Embryonic facial prominence (tissue), 1 donor: Measurements from ENCODE around the gene PEAK3.

ENCODE experiments used
- DNase-seq: peaks from one replicate; pipeline ENCODE4 v3.0.0-alpha.2; 2016; ENCODE audit errors: extremely low spot score

PEAK3 gene

DNA sequence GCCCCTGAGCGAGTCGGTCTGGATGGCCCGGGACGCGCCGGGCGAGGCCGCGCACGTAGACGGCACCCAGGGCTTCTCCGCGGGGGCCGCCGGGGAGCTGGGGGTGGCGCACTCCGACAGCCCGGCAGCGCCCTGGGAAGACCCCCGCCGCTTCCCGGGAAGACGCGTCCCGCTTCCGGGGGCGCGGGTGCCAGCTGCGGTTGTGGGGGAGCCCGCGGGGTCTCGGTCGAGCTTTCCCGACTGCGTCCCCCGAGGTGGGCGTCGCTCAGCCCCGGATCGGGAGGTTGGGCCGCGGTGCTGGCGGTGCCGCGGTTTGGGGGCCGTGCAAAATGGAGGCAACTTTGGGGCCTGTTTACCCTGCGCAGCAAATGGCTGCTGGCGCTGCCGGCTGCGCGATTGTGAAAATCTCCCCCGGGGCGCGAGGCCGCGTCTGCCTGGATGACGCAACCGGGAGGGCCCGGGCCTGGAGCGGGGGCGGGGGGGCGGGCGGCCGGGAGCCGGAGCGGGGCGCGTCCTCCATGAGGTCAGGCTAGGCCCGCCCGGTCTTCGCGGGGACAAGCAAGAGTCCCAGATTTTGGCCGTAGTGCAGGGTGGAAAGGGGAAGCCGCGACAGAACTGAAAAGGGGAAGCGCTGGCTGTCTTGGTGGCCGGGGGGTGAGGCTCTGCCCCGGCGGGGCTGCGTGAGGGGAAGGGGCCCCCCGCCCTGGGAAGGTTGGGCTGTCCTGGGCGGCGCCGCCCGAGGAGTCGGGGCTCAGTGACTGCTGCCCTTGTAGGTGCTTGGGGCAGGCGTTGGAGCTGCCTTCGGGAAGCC lies 11.3 kb downstream of the PEAK3 start:
- no peak for DNase-seq

DNA sequence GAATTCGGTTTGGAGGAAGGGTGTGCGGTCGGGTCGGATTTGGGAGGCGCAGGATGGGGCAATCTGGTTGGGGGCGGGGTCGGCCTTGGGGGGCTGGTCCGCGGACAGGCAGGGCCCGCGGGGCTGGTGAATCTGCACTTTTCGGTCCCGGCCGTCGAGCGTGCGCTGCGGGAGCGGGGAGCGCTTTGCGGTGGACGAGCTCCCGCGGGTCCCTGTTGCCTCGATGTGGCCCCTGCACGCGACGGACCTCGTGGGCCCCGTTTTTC lies 11.9 kb downstream of the PEAK3 start:
- no peak for DNase-seq

DNA sequence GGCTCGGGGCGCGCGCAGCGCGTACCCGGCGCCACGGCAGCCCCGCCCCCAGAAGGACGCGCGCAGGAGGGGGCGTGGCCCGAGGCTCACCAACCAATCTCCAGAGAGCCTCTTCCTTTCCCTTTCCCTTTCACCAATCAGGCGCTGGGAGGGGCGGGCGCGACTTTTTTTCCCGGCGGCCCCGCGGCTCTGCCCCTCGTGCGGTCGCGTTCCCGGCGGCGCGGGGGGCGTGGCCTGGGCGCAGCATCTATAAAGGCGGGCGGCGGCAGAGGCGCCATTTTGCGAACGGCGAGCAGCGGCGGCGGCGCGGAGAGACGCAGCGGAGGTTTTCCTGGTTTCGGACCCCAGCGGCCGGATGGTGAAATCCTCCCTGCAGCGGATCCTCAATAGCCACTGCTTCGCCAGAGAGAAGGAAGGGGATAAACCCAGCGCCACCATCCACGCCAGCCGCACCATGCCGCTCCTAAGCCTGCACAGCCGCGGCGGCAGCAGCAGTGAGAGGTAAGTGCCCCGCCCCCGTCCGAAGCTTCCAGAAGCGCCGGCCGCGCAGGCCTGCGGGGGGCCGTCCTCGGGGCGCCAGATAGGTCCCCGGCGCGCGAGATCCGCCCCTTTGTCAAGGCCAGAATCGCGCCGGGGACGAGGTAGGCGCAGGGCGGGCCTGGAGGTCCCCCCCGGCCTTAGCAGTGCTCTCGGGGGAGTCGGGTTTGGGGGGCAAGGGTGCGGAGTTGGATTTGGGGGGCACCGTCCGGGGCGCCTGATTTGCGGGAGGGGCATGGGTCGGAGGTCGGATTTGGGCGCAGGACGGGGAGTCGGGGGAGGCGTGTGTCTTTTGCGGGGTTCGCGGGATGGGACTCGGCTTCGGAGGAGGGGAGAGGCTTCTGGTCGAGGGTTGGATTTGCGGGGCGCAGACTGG lies 12.5 kb downstream of the PEAK3 start:
- DNase-seq = peak; percentile 98

- DNase-seq = no peak
These were observed 13.1 kb downstream of the PEAK3 start for GRCh38 chr19:2268861-2269243.

- DNase-seq = no peak
These were observed 13.5 kb downstream of the PEAK3 start for GRCh38 chr19:2268480-2268830.

DNA sequence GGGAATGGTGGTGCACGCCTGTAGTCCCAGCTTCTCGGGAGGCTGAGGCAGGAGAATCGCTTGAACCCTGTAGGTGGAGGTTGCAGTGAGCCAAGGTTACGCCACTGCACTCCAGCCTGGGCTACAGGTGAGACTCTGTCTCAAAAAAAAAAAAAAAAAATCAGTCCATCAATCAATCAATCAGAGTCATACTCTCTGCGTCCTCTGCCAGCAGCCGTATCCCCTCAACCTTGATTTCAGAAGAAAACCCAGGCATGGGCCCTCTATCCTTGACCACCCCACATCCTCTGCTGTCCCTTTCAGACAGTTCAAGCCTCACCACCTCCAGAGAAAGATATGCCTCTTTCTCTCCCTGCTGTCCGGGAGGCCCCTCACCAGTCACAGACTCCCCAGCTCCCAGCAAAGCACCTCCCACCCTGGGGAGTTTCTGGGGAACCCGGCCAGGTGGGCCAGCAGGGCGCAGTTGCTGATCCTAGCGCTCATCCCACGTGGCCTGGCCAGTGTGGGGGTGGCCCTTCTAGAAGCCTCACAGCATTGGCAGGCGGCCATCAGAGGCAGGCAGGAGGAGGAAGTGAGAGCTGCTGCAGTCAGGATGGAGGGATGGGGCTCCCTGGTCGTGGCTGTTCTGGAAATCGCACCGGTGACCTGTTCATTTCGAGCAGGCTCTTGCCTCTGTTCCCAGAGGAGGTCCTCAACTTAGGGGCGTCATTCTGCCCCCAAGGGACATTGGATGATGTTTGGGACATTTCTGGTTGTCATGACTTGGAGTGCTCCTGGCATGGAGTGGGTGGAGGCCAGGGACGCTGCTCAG lies 15.6 kb downstream of the PEAK3 start:
- no peak for DNase-seq

- DNase-seq = no peak
These were observed 20.4 kb downstream of the PEAK3 start for GRCh38 chr19:2261438-2262172.

DNA sequence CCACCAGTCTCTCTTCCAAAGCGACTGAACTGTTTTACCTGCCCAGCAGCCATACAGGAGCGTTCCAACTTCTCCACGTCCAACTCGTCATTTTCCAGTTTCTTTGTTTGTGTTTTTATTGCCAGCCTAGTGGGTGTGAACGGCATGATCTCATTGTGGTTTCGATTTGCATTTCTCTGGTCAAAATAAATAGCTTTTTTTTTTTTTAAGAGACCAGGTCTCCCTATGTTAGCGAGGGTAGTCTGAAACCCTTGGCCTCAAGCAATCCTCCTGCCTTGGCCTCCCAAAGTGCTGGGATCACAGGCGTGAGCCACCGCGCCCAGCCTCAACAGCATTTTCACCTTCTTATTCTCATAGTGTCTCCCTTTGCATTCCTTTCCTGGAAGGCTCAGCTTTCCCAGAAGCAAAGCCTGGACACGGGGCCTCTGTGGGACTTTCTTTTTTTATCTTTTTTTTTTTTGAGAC lies 21.6 kb downstream of the PEAK3 start:
- no peak for DNase-seq

GRCh38 chr19:2259336-2259735 lies 22.6 kb downstream of the PEAK3 start:
- no peak for DNase-seq

GRCh38 chr19:2255982-2256685 lies 25.8 kb downstream of the PEAK3 start, which contains the start of gene JSRP1:
TSS of gene JSRP1 (minus strand) at chr19:2256417. CDS start at chr19:2255314, 1,103 bp downstream.
- no peak for DNase-seq

DNA sequence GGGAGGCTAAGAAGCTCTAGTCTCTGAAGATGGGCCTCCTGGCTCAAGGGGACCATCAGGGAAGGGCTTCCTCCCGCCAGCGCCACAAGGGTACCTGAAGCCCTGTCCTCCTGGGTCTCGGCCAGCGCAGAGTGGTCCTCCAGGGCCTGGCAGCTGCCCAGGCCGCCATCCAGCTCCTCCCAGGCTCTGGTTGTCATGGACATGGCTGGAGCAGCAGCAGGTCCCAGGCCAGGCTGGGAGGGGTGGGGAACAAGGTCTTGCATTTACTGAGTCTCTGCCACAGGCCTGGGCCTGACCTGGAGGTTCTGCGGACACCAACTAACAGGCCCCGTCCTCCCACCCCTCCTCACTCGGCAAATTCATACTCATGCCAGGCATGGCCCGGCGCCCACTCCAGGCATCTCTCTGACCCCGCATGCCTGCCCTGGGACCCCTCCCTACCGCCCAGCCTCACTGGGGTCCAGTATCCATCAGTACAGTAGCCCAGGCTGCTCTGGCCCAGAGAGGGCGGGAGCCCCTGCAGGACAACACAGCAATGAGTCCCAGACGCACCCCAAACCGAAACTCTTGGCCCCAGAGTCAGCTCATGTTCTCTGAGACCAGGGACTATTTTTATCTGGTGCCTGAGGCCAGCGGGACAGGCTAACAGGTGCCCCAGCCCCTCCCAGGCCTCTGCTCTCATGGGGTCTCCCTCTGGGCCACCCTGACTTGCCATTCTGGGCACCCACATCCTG lies 26.7 kb downstream of the PEAK3 start:
- no peak for DNase-seq

- no peak for DNase-seq
These were observed 27.7 kb downstream of the PEAK3 start for GRCh38 chr19:2254064-2254872.

DNA sequence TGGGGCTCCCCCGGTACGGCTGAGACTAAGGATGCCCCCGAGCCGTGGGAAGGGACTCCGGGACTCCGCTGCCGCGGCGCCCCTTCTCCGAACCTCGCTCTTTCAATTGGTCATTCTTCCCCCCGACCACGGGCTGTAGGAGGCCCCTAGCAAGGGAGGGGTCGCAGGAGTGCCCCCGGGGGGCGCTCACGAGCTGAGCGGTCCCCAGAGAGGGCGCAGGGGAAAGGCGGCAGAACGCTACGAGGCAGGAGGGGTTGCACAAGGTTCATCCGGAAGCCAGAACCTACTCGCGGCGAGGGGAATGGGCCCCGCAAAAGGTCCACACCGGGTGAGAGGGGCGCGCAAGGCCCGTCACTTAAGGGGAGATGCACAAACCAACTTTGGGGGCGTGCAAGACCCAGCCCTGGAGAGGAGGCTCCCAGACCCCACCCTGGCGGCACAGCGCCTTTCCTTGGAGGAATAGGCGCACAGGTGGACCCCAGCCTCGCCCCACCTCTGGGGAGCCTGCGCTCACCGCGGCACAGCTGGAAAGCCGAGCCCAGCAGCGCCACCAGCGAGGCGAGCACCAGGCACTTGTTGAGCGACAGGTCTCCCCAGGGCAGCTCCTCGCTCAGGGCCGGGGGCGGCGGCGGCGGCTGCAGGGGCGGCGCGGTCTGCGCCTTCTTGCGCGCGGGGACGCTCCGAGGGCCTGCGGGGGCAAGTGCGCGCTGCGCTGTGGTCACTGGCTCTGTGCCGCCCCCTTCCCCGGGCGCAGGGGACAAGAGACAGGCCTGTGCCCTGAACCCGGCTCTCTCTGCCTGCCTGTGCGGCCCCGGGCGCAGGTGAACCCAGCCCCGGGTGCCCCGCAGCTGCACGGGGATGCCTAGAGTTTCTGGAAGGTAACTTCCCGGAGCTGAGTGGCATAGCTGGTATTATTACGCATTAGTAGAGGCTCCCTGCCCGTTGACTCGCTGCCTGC lies 28.6 kb downstream of the PEAK3 start:
- no peak for DNase-seq

DNA sequence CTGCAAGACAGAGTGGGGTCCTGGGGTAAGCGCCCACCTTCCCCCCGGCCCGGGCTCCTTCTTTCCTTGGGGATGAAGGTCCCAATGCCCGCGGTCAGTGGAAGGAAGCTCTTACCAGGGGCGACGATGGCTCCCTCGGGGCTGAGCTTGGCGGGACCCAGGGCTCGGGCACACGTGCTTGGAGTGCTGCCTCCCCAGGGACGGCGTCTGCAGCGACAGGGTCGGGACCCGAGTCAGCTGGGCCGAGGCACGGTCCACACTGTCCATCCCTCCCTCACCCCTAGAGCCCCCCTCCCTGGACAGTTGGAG lies 29.2 kb downstream of the PEAK3 start:
- DNase-seq = no peak

DNA sequence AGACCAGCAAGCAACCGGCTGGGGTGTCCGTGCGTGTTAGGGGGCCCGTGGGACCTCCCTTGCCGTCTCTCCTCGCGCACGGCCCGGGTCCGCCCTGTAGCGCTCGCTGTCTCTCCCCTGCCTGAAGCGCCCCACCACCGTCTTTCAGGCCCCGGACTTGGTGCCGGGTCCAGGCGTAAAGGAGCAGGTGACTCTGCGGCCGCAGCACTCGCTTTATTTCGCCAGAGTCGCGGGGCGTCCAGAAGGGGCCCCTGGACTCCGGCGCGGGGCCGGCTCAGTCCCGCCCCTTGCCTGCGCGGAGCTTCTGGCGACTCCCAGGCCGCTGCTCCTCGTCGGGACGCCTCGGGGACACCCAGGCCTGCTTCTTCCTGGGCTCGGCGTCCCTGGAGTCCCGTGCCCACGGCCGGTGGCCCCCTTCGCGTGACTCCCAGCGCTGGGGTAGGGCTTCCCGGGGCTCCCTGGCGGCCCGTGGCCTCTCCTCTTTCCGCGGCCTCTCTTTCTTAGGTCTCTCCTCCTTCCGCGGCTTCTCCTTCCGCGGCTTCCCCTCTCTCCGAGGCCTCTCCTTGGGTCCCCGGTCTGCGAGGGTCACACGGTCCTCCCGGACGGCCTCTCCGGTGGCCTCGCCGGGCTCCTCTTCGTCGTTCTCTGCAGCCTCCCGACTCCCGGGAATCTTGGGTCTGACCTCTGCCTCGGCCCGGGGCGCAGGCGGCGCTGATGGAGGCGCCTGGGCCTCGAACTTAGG lies 29.7 kb downstream of the PEAK3 start:
- no peak for DNase-seq

GRCh38 chr19:2251106-2252054 lies 30.6 kb downstream of the PEAK3 start:
- no peak for DNase-seq

GRCh38 chr19:2250766-2251105 lies 31.2 kb downstream of the PEAK3 start:
- no peak for DNase-seq
